ENCODE results near the gene DYNLL1.
"Not testable (repeated sequence)": the region's sequence is repeated elsewhere in the genome, so short reads cannot be mapped to it uniquely, and the experiment has no call there.

DNA sequence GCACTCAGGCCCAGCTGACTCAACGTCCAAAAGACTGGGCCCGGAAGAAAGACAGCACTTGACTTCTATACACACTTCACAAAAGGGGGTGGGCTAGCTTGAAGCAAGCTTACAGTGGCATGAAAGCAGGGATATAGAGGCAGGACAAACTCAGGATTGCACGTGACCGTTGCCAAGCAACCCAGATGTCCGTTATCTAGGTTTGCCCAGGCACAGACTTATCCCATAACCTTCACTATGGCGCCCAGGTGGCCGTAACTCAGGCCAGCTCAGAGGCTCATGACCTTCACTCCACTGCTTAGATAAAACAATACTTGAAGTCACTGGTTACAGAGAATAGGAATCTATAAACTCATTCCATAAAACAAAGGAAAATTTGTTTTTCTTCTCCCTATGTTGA lies 8.4 kb upstream of the DYNLL1 start:
- TF ChIP-seq, protein P1, sequence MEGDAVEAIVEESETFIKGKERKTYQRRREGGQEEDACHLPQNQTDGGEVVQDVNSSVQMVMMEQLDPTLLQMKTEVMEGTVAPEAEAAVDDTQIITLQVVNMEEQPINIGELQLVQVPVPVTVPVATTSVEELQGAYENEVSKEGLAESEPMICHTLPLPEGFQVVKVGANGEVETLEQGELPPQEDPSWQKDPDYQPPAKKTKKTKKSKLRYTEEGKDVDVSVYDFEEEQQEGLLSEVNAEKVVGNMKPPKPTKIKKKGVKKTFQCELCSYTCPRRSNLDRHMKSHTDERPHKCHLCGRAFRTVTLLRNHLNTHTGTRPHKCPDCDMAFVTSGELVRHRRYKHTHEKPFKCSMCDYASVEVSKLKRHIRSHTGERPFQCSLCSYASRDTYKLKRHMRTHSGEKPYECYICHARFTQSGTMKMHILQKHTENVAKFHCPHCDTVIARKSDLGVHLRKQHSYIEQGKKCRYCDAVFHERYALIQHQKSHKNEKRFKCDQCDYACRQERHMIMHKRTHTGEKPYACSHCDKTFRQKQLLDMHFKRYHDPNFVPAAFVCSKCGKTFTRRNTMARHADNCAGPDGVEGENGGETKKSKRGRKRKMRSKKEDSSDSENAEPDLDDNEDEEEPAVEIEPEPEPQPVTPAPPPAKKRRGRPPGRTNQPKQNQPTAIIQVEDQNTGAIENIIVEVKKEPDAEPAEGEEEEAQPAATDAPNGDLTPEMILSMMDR (IDR thresholded peaks at IDR 0.05; ENCODE audit: borderline replicate concordance, extremely low read depth, low read length, poor library complexity, severe bottlenecking) = not testable (repeated sequence)
- TF ChIP-seq EZH2 (IDR thresholded peaks at IDR 0.05; ENCODE audit: borderline replicate concordance, low read depth, low read length, severe bottlenecking) = not testable (repeated sequence)
